HepG2 (cell line): ENCODE results near the gene LRRC3. TPM values are rescaled to one million over a fixed set of nuclear protein-coding genes. Genes with fewer than 3 reads are reported as not detected.

Experiments
- ARNT ChIP-seq: fragments of 450-650 bp; IDR thresholded peaks from 2 replicates; pipeline ENCODE4 v1.6.1; 2017
- DDIT3 ChIP-seq: sonication (generic); formaldehyde crosslinking; IDR thresholded peaks from 2 replicates; pipeline ENCODE4 v1.4.0; 2020; ENCODE audit warnings: mild to moderate bottlenecking, missing genetic modification reagents
- FOXK1 ChIP-seq: sonication (generic); formaldehyde crosslinking; IDR thresholded peaks from 2 replicates; pipeline ENCODE4 v1.4.0; 2020; ENCODE audit warnings: low read depth, missing genetic modification reagents, borderline replicate concordance
- FOXK2 ChIP-seq: fragments of 450-650 bp; IDR thresholded peaks from 2 replicates; pipeline ENCODE4 v1.6.1; 2016
- MAFF ChIP-seq: IDR thresholded peaks from 2 replicates; pipeline ENCODE4 v1.6.1; 2011; ENCODE audit warnings: low read depth, low read length, improper control_type of control experiment
- MAZ ChIP-seq, 2 experiments: sonication (generic) in 1 of 2; formaldehyde crosslinking in 1 of 2; IDR thresholded peaks; 2 replicates each; pipeline versions ENCODE4 v1.5.0 to v1.6.1; 2012 to 2020; ENCODE audit warnings: low read depth in 2 of 2, mild to moderate bottlenecking in 2 of 2, borderline replicate concordance in 1 of 2, improper control_type of control experiment in 1 of 2, low read length in 1 of 2, missing genetic modification reagents in 1 of 2, moderate library complexity in 1 of 2
- NR1H2 ChIP-seq: sonication (generic); formaldehyde crosslinking; IDR thresholded peaks from 2 replicates; pipeline ENCODE4 v1.8.1; 2022; ENCODE audit warnings: low read depth, missing genetic modification reagents, borderline replicate concordance
- PLSCR1 ChIP-seq: sonication (generic); formaldehyde crosslinking; IDR thresholded peaks from 2 replicates; pipeline ENCODE4 v1.5.0; 2020; ENCODE audit warnings: missing genetic modification reagents, mild to moderate bottlenecking, borderline replicate concordance
- PRPF4 ChIP-seq: fragments of 200-400 bp; formaldehyde crosslinking; IDR thresholded peaks from 2 replicates; pipeline ENCODE4 v1.6.1; 2016; ENCODE audit warnings: low read length, low read depth; ENCODE audit not compliant: poor library complexity, severe bottlenecking
- SALL1 ChIP-seq: sonication (generic); formaldehyde crosslinking; IDR thresholded peaks from 2 replicates; pipeline ENCODE4 v1.8.0; 2022; ENCODE audit warnings: mild to moderate bottlenecking, missing genetic modification reagents
- SRSF4 ChIP-seq: fragments of 200-400 bp; formaldehyde crosslinking; IDR thresholded peaks from one replicate; pipeline ENCODE4 v1.6.1; 2018; ENCODE audit warnings: mild to moderate bottlenecking, low read depth, low read length, moderate library complexity; ENCODE audit not compliant: poor library complexity, severe bottlenecking
- ZMAT3 ChIP-seq: sonication (generic); formaldehyde crosslinking; conservative IDR thresholded peaks from 2 replicates; pipeline ENCODE4 v1.7.0; 2021; ENCODE audit warnings: missing genetic modification reagents
- ZMYM2 ChIP-seq: sonication (generic); formaldehyde crosslinking; IDR thresholded peaks from 2 replicates; pipeline ENCODE4 v1.8.0; 2022; ENCODE audit warnings: mild to moderate bottlenecking, missing genetic modification reagents
- ZNF143 ChIP-seq: sonication (generic); formaldehyde crosslinking; IDR thresholded peaks from 2 replicates; pipeline ENCODE4 v1.4.0; 2020; ENCODE audit warnings: missing genetic modification reagents
- ZNF292 ChIP-seq: sonication (generic); formaldehyde crosslinking; IDR thresholded peaks from 2 replicates; pipeline ENCODE4 v1.8.1; 2022; ENCODE audit warnings: mild to moderate bottlenecking, low read depth, missing genetic modification reagents, borderline replicate concordance
- ZNF430 ChIP-seq: sonication (generic); formaldehyde crosslinking; IDR thresholded peaks from 2 replicates; pipeline ENCODE4 v1.9.0; 2021; ENCODE audit warnings: mild to moderate bottlenecking, missing genetic modification reagents
- ZNF431 ChIP-seq: sonication (generic); formaldehyde crosslinking; IDR thresholded peaks from 2 replicates; pipeline ENCODE4 v1.9.0; 2022; ENCODE audit warnings: missing genetic modification reagents, low read depth, mild to moderate bottlenecking, borderline replicate concordance
- ZNF496 ChIP-seq: sonication (generic); formaldehyde crosslinking; IDR thresholded peaks from 2 replicates; pipeline ENCODE4 v1.8.1; 2023; ENCODE audit warnings: mild to moderate bottlenecking, moderate library complexity, missing genetic modification reagents; ENCODE audit not compliant: insufficient replicate concordance
- ZNF501 ChIP-seq: sonication (generic); formaldehyde crosslinking; IDR thresholded peaks from 2 replicates; pipeline ENCODE4 v1.5.1; 2020; ENCODE audit warnings: mild to moderate bottlenecking, moderate library complexity, missing genetic modification reagents
- ZSCAN12 ChIP-seq: sonication (generic); formaldehyde crosslinking; IDR thresholded peaks from 2 replicates; pipeline ENCODE4 v1.9.0; 2021; ENCODE audit warnings: mild to moderate bottlenecking, missing genetic modification reagents
- ZSCAN31 ChIP-seq: sonication (generic); formaldehyde crosslinking; IDR thresholded peaks from 2 replicates; pipeline ENCODE4 v1.5.0; 2020; ENCODE audit warnings: low read depth, mild to moderate bottlenecking, missing genetic modification reagents
- polyA plus RNA-seq, 8 experiments: library from polyadenylated mRNA; depleted of rRNA in 3 of 8; stranded (reverse) in 7 of 8; unstranded in 1 of 8; fragments of >200 nt; fragmentation: Illumina TruSeq in 4 of 8; extraction: Trizol in 4 of 8; gene quantifications; 2 replicates each; pipeline versions ENCODE4 v1.2.1 to v1.2.3, GENCODE V29; 2011 to 2016; ENCODE audit warnings: low read depth in 4 of 8, missing spikeins in 1 of 8, mixed read lengths in 1 of 8; ENCODE audit not compliant: insufficient read depth in 1 of 8
- total RNA-seq, 5 experiments: library from RNA; depleted of rRNA; stranded (reverse); fragments of >200 nt; fragmentation: Illumina TruSeq; extraction: Trizol; gene quantifications; 2 replicates each; pipeline ENCODE4 v1.2.3, GENCODE V29; 2016; ENCODE audit warnings: low read depth in 1 of 5
- TF ChIP-seq, protein P1 (sequence below): IDR thresholded peaks from 2 replicates; pipeline ENCODE4 v1.6.1; 2018; ENCODE audit warnings: missing genetic modification reagents, mild to moderate bottlenecking, missing compliant biosample characterization
- TF ChIP-seq, protein P2 (sequence below): sonication (generic); formaldehyde crosslinking; IDR thresholded peaks from 2 replicates; pipeline ENCODE4 v1.5.1; 2020; ENCODE audit warnings: missing genetic modification reagents, mild to moderate bottlenecking, borderline replicate concordance

Gene LRRC3
- total and polyA plus RNA-seq, 2 of the 13 experiments (the other 11 are each of a cell fraction or from before 2014, with no cell fraction given) = 4.8 to 16.5 TPM

- TF ChIP-seq DDIT3 (CRISPR knock-in tag) = no peak
- TF ChIP-seq ZMAT3 (CRISPR knock-in tag) = 0 out of 2 replicates have a peak, but pooled peaks have one; percentile 55
- no peak; the same call in 1 of the 2 replicates for TF ChIP-seq ZSCAN31 (CRISPR knock-in tag)
- no peak for TF ChIP-seq FOXK1 (CRISPR knock-in tag)
- no peak for TF ChIP-seq ZMYM2 (CRISPR knock-in tag)
- TF ChIP-seq, protein P1, sequence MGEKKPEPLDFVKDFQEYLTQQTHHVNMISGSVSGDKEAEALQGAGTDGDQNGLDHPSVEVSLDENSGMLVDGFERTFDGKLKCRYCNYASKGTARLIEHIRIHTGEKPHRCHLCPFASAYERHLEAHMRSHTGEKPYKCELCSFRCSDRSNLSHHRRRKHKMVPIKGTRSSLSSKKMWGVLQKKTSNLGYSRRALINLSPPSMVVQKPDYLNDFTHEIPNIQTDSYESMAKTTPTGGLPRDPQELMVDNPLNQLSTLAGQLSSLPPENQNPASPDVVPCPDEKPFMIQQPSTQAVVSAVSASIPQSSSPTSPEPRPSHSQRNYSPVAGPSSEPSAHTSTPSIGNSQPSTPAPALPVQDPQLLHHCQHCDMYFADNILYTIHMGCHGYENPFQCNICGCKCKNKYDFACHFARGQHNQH (CRISPR knock-in tag) = no peak
- no peak for TF ChIP-seq ARNT
- TF ChIP-seq, protein P2, sequence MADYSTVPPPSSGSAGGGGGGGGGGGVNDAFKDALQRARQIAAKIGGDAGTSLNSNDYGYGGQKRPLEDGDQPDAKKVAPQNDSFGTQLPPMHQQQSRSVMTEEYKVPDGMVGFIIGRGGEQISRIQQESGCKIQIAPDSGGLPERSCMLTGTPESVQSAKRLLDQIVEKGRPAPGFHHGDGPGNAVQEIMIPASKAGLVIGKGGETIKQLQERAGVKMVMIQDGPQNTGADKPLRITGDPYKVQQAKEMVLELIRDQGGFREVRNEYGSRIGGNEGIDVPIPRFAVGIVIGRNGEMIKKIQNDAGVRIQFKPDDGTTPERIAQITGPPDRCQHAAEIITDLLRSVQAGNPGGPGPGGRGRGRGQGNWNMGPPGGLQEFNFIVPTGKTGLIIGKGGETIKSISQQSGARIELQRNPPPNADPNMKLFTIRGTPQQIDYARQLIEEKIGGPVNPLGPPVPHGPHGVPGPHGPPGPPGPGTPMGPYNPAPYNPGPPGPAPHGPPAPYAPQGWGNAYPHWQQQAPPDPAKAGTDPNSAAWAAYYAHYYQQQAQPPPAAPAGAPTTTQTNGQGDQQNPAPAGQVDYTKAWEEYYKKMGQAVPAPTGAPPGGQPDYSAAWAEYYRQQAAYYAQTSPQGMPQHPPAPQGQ (CRISPR knock-in tag) = no peak
- no peak for TF ChIP-seq ZSCAN12 (CRISPR knock-in tag)
- TF ChIP-seq SRSF4 = no peak
- no peak for TF ChIP-seq MAFF
- TF ChIP-seq FOXK2 = no peak
- 0 out of 2 replicates have a peak, but pooled peaks have one; percentile 18 for TF ChIP-seq MAZ (IDR thresholded peaks at IDR 0.05; ENCODE audit: borderline replicate concordance, low read depth, low read length)
- no peak; the same call in 1 of the 2 replicates for TF ChIP-seq MAZ (CRISPR knock-in tag; IDR thresholded peaks at IDR 0.05; ENCODE audit: low read depth)
- TF ChIP-seq ZNF501 (CRISPR knock-in tag) = peak; percentile 67
- 0 out of 2 replicates have a peak, but pooled peaks have one; percentile 15 for TF ChIP-seq ZNF431 (CRISPR knock-in tag)
- TF ChIP-seq ZNF143 = no peak
- no peak for TF ChIP-seq PLSCR1 (CRISPR knock-in tag)
- TF ChIP-seq ZNF430 = no peak
- TF ChIP-seq PRPF4 = no peak
- TF ChIP-seq ZNF496 = no peak
- no peak for TF ChIP-seq NR1H2 (CRISPR knock-in tag)
- TF ChIP-seq SALL1 = no peak
- TF ChIP-seq ZNF292 (CRISPR knock-in tag) = peak; percentile 45; the same call in 1 of the 2 replicates
These were observed 51.3 kb downstream of the LRRC3 start (continued) for GRCh38 chr21:44506279-44507255.
